Upper lobe of right lung (tissue), 1 donor: ENCODE results near the gene HNRNPA0. TPM values are rescaled to one million over a fixed set of nuclear protein-coding genes. Genes with fewer than 3 reads are reported as not detected.
"Not testable (repeated sequence)": the region's sequence is repeated elsewhere in the genome, so short reads cannot be mapped to it uniquely, and the experiment has no call there.

Experiments
- ATAC-seq: fragments of 200-7000 bp; cut with Tn5 transposase; one replicate; pipeline ENCODE4 v1.9.1; 2020; ENCODE audit warnings: mild to moderate bottlenecking, moderate library complexity
- DNase-seq: peaks from one replicate; pipeline ENCODE4 v3.0.0-alpha.2; 2020
- H3K27ac ChIP-seq: fragments of 200-600 bp; one replicate; pipeline ENCODE4 v1.8.0; 2022
- H3K27me3 ChIP-seq: fragments of 200-600 bp; one replicate; pipeline ENCODE4 v1.8.0; 2022; ENCODE audit warnings: mild to moderate bottlenecking
- H3K36me3 ChIP-seq: fragments of 200-600 bp; one replicate; pipeline ENCODE4 v1.8.0; 2022
- H3K4me1 ChIP-seq: fragments of 200-600 bp; one replicate; pipeline ENCODE4 v1.8.0; 2022
- H3K4me3 ChIP-seq: fragments of 200-600 bp; one replicate; pipeline ENCODE4 v1.8.0; 2022; ENCODE audit warnings: mild to moderate bottlenecking
- H3K9me3 ChIP-seq: fragments of 200-600 bp; one replicate; pipeline ENCODE4 v1.8.0; 2022
- CTCF ChIP-seq: fragments of 200-600 bp; IDR thresholded peaks from one replicate; pipeline ENCODE4 v1.8.0; 2022; ENCODE audit warnings: antibody characterized with exemption
- intact Hi-C: fragments of 100-400 bp; cut with DNase I; formaldehyde crosslinking; loops from one replicate; pipeline ENCODE4 v1.11.0; 2022
- total RNA-seq: library from RNA; stranded (reverse); fragmentation: NEBNext Ultra II Directional; extraction: Animal tissue kit (Norgen Biotek cat#: 25700); gene quantifications from one replicate; pipeline ENCODE4 v1.2.1, GENCODE V29; 2021
- donor health status: DM: no; HTN: yes; CAD: no; lungs with severe emphysema.

HNRNPA0 gene
- total RNA-seq, 1 donor from 2014 or later: 22.8 TPM

- no peaks in the 10 kb centered on the region for H3K36me3 ChIP-seq
- TF ChIP-seq CTCF: no peak
- no peak overlapping the region for H3K4me3 ChIP-seq
- H3K9me3 ChIP-seq: no peaks in the 10 kb centered on the region
- no peaks in the 10 kb centered on the region for H3K4me1 ChIP-seq
- no peak overlapping the region for H3K27ac ChIP-seq
- ATAC-seq (no peak), DNase-seq (no peak)
- intact Hi-C loops: no loop called here
- H3K27me3 ChIP-seq: no peaks in the 10 kb centered on the region
Measured at GRCh38 chr5:137792303-137792702, 38.1 kb upstream of the HNRNPA0 start.

- intact Hi-C loops: no loop called here
Measured at GRCh38 chr5:137791799-137792198, 37.6 kb upstream of the HNRNPA0 start.

GRCh38 chr5:137791387-137791786, 37.2 kb upstream of the HNRNPA0 start:
- no peak for ATAC-seq
- no peaks in the 10 kb centered on the region for H3K36me3 ChIP-seq
- H3K27me3 ChIP-seq: no peaks in the 10 kb centered on the region
- H3K4me1 ChIP-seq: no peaks in the 10 kb centered on the region
- H3K27ac ChIP-seq: no peak overlapping the region
- intact Hi-C loops: no loop called here
- no peak overlapping the region for H3K4me3 ChIP-seq
- H3K9me3 ChIP-seq: no peaks in the 10 kb centered on the region
- TF ChIP-seq CTCF: no peak
- DNase-seq: no peak

More at GRCh38 chr5:137791799-137792198, 37.6 kb upstream of the HNRNPA0 start:
- no peaks in the 10 kb centered on the region for H3K9me3 ChIP-seq
- no peak overlapping the region for H3K27ac ChIP-seq
- ATAC-seq: no peak
- no peak overlapping the region for H3K4me3 ChIP-seq
- no peaks in the 10 kb centered on the region for H3K4me1 ChIP-seq
- H3K36me3 ChIP-seq: no peaks in the 10 kb centered on the region
- no peaks in the 10 kb centered on the region for H3K27me3 ChIP-seq
- DNase-seq: no peak
- TF ChIP-seq CTCF: no peak

GRCh38 chr5:137788560-137788959, 34.4 kb upstream of the HNRNPA0 start:
- DNase-seq, intact Hi-C loops, ATAC-seq, H3K4me3 ChIP-seq, H3K4me1 ChIP-seq, H3K27me3 ChIP-seq, H3K27ac ChIP-seq, H3K9me3 ChIP-seq, H3K36me3 ChIP-seq: not testable (repeated sequence)

GRCh38 chr5:137782984-137783536, 28.9 kb upstream of the HNRNPA0 start:
- no peak overlapping the region for H3K27ac ChIP-seq
- no peak overlapping the region for H3K4me3 ChIP-seq
- DNase-seq (no peak), ATAC-seq (no peak)
- H3K36me3 ChIP-seq: no peaks in the 10 kb centered on the region
- intact Hi-C loops: no loop called here
- no peaks in the 10 kb centered on the region for H3K9me3 ChIP-seq
- no peaks in the 10 kb centered on the region for H3K27me3 ChIP-seq
- no peak for TF ChIP-seq CTCF
- no peaks in the 10 kb centered on the region for H3K4me1 ChIP-seq

- Histone ChIP-seq H3K9me3 (no peaks in the 10 kb centered on the region), H3K4me3 (no peak overlapping the region), H3K36me3 (no peaks in the 10 kb centered on the region), H3K4me1 (no peaks in the 10 kb centered on the region), H3K27ac (no peak overlapping the region), H3K27me3 (no peaks in the 10 kb centered on the region)
- no peak for TF ChIP-seq CTCF
- no peak for DNase-seq
- ATAC-seq: no peak
- intact Hi-C loops: no loop called here
Measured at GRCh38 chr5:137782055-137782454, 27.9 kb upstream of the HNRNPA0 start.
